ENCODE results near the gene ADGRA3. TPM values are rescaled to one million over a fixed set of nuclear protein-coding genes. Genes with fewer than 3 reads are reported as not detected.

ADGRA3 gene
- total RNA-seq, 1 donor from 2014 or later: 76.0 TPM

DNA sequence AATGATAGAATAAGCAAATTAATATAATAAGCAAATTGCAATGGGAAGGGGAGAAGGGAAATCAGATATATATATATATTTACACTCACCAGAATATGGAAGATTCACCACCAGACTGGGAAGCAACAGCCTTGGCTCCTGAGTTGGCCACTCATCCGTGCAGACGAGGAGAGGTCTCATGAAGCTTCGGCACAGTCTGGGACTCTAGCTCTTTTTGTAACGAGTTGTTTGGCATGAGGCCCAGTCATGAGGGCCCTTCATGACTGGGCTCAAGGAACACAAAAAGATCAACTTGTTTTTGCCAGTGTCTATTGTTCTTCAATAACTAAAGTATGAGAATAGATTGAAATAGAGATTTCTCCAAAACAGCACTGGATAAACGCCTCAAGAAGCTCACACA lies 176.4 kb downstream of the ADGRA3 start:
- no peaks in the 10 kb centered on the region for H3K27me3 Mint-ChIP-seq (ENCODE audit: low read depth)
- no peak for TF ChIP-seq CTCF (conservative IDR thresholded peaks at IDR 0.05)
- H3K4me1 Mint-ChIP-seq: no peaks in the 10 kb centered on the region
- peaks cover 6% of the 10 kb centered on the region for H3K9me3 Mint-ChIP-seq
- H3K27ac Mint-ChIP-seq (ENCODE audit: unreplicated experiment): no peak overlapping the region
- H3K4me3 Mint-ChIP-seq: no peak overlapping the region
- H3K36me3 Mint-ChIP-seq (ENCODE audit: low read depth): peaks cover 30% of the 10 kb centered on the region
- DNase-seq (ENCODE audit: low read depth, low spot score): no peak

DNA sequence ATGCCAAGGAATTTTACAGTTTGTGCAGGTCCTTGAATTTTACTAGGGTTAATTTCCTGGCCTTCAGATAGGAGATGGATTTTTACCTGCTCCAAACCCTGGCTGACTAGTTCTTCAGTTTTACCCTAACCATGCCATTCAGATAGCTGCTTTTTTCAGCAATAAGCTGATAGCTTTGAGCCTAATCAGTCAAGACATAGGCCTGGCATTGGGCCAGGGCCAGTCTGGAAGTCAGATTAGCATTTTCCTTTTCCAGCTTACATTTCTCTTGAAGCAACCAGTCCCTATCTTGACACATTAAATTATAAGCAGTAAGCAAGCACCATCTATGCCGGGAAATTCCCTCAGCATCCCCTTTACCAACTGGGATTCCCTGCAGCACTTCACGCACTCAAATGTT lies 177.1 kb downstream of the ADGRA3 start:
- H3K9me3 Mint-ChIP-seq: peaks cover 6% of the 10 kb centered on the region
- H3K4me1 Mint-ChIP-seq: no peaks in the 10 kb centered on the region
- H3K27me3 Mint-ChIP-seq (ENCODE audit: low read depth): no peaks in the 10 kb centered on the region
- DNase-seq (ENCODE audit: low read depth, low spot score): no peak
- H3K36me3 Mint-ChIP-seq (ENCODE audit: low read depth): peaks cover 30% of the 10 kb centered on the region
- H3K27ac Mint-ChIP-seq (ENCODE audit: unreplicated experiment): no peak overlapping the region
- TF ChIP-seq CTCF (conservative IDR thresholded peaks at IDR 0.05): no peak
- no peak overlapping the region for H3K4me3 Mint-ChIP-seq

Other genes starting within 250 kb of the ADGRA3 start
- not detected in 2 replicates for gene GBA3, start 176.9 kb upstream of the ADGRA3 start, total RNA-seq

All from neural crest cell (in vitro differentiated cells).